HG02943 (cell line): ENCODE data around the gene USP54.
A peak's percentile ranks its signal among the peaks of the same experiment; 100 is the strongest.
"Not testable (repeated sequence)": the region's sequence is repeated elsewhere in the genome, so short reads cannot be mapped to it uniquely, and the experiment has no call there.

Source experiments
- ATAC-seq: cut with Tn5 transposase; IDR thresholded peaks from one replicate; pipeline ENCODE4 v1.9.1; 2021; ENCODE audit warnings: mild to moderate bottlenecking, low read depth, moderate library complexity; ENCODE audit not compliant: unreplicated experiment

USP54 gene

GRCh38 chr10:73590881-73591799 lies at the start of gene USP54:
TSS of gene USP54 (minus strand) at chr10:73591342. CDS start at chr10:73575658, 15,684 bp downstream.
- no peak for ATAC-seq

- ATAC-seq: no peak
These were observed 48.1 kb upstream of the USP54 start for GRCh38 chr10:73639286-73639685.

- ATAC-seq: no peak
These were observed 44.6 kb upstream of the USP54 start for GRCh38 chr10:73635781-73636180.

- ATAC-seq: no peak
These were observed 43.3 kb upstream of the USP54 start for GRCh38 chr10:73634421-73634820.

DNA sequence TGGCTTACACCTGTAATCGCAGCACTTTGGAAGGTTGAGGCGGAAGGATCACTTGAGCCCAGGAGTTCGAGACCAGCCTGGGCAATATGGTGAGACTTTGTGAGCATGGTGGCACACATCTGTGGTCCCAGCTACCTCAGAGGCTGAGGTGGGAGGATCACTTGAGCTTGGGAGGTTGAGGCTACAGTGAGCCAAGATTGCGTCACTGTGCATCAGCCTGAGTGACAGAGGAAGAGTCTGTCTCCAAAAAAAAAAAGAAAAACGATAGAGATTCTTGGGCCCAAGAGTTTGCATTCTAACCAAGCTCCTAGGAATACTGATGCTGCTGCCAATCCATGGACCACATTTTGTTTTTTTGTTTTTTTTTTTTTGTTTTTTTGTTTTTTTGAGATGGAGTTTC lies 38.0 kb upstream of the USP54 start:
- no peak for ATAC-seq

- ATAC-seq: no peak
These were observed 37.3 kb upstream of the USP54 start for GRCh38 chr10:73628405-73628804.

DNA sequence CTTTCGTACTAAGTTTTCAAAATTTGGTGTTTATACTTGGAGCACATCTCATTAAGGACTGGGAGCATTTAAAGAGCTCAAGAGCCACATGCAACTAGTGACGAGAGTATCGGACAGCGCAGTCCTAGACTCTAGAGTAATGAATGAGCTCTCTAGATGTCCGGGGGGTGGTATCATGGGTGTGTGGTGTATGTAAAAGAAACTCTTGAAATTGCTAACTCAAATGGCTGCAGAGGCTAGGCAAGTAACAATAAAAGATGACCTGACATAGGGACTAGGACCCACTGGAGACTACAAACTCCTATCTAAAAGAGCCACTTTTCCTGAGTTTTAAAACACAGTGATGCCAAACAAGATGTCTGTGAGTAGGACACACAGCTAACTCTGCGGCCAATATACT lies 36.2 kb upstream of the USP54 start:
- no peak for ATAC-seq

GRCh38 chr10:73625884-73626752 lies 35.0 kb upstream of the USP54 start:
- peak; percentile 95 for ATAC-seq

DNA sequence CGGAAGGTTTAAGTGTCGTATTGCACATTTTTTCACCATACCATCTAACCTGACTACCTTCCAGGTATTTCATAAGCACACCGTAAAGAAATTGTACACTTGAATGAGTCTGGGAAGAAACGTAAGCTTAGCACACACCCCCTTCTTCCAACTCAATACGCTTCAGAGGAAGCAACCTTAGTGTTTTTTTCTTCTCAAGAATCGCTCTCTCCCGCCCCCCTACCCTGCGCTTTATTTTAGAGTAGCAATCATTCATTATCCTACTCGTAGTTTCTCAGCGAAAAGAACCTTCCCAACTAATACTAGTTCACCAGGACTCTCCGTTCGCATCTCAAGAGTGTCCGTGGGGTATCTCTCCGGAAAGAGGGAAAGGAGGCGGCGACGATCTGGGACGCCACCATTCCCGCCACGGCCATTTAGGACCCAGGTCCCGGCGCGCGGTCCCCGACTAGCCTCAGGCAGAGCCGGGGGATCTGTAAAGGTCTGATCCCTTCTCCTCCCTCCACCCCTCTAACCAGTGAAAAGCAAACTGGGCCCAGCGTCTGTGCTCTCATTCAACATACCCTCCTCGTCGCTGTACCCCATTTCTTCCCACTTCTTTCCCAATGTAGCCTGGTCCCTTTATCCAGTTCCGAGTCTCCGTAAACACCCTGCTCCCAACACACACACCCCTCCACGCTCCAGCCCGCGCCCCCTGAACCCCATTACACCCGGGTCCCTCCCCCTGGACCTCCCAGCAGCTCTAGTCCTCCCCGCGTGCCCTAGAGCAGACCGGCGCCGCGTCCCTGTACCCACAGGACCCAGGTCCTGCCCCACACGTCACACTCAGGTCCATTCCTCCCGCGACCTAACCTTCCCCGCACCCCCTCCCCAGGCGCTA lies 34.1 kb upstream of the USP54 start:
- ATAC-seq: peak; percentile 28

GRCh38 chr10:73623056-73623455 lies 31.9 kb upstream of the USP54 start:
- no peak for ATAC-seq

DNA sequence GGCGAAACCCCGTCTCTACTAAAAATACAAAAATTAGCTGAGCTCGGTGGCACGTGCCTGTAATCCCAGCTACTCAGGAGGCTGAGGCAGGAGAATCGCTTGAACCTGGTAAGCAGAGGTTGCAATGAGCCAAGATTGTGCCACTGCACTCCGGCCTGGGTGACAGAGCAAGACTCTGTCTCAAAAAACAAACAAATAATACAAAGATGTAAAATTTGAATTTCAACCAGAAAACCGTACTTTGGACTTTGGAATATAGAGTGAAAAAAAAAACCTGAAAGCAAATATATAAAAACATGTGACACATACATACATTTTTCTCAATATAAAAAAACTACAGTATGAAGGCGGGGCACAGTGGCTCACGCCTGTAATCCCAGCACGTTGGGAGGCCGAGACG lies 29.8 kb upstream of the USP54 start:
- ATAC-seq: not testable (repeated sequence)

- ATAC-seq: not testable (repeated sequence)
These were observed 26.0 kb upstream of the USP54 start for GRCh38 chr10:73617143-73617542.

- no peak for ATAC-seq
These were observed 23.6 kb upstream of the USP54 start for GRCh38 chr10:73614720-73615119.

DNA sequence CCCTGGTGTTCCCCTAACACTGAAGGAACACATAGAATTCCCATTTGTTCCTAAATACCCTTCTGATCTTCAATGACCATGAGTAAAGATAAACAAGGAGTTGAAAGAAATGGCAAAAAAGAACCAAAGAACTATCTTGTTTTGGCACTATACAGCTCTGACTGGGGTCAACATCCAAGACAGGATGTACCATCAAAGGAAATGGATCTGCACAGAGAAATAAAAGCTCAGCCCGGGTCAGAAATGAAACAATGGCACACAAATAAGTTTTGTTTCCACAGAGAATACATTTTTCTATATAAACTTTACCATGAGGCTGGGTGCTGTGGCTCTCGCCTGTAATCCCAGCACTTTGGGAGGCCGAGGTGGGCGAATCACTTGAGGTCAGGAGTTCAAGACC lies 18.0 kb upstream of the USP54 start:
- no peak for ATAC-seq

- ATAC-seq: no peak
These were observed 10.4 kb upstream of the USP54 start for GRCh38 chr10:73601486-73601921.

GRCh38 chr10:73597346-73597745 lies 6.2 kb upstream of the USP54 start:
- ATAC-seq: no peak

DNA sequence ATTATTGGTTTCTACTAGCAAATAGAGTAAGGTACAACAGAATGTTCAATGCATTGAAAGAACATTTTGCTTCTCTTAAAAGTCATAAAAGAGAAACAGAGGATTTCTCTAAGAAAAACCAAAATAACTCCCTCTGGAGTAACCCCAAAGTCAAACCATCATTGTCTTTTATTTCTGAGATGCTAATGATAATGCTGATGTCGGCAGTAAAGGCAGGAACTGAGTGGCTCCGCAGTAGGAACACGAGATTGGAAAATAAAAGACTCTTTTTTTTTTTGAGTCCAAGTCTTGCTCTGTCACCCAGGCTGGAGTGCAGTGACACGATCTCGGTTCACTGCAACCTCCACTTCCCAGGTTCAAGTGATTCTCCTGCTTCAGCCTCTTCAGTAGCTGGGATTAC lies 2.7 kb upstream of the USP54 start:
- no peak for ATAC-seq

DNA sequence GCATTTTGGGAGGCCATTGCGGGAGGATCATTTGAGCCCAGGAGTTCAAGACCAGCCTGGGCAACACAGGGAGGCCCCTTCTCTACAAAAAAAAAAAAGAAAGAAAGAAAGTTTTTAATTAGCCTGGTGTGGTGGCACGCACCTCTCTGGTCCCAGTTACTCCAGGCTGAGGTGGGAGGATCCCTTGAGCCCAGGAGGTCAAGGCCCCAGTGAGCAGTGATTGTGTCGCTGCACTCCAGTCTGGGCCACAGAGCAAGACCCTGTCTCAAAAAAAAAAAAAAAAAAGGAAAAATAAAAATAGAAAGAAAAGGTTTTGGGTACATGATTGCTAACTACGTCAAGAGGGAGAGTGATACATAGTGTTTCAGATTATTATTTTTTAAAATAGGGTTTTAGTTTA lies 2.0 kb upstream of the USP54 start:
- ATAC-seq: no peak

- no peak for ATAC-seq
These were observed 975 bp upstream of the USP54 start for GRCh38 chr10:73591935-73592699.
